HEK293T (cell line): ENCODE results near the gene ZMIZ1.

Experiments
- CTCF ChIA-PET: fragments of 350-600 bp; formaldehyde crosslinking; extraction: SDS; loops from one replicate; lab custom pipeline; 2021; ENCODE audit warnings: antibody characterized with exemption, inconsistent platforms; lab: Yijun Ruan, JAX
- POLR2A ChIA-PET: fragments of 350-600 bp; formaldehyde crosslinking; extraction: SDS; loops from one replicate; lab custom pipeline; 2020; ENCODE audit warnings: antibody characterized with exemption, inconsistent platforms; lab: Yijun Ruan, JAX
- DNase-seq: peaks from one replicate; pipeline ENCODE4 v3.0.0; 2012; ENCODE audit warnings: mixed read lengths; ENCODE audit errors: extremely low spot score
- ARNT ChIP-seq: fragments of 450-650 bp; IDR thresholded peaks from 2 replicates; pipeline ENCODE4 v1.6.1; 2017; ENCODE audit warnings: mild to moderate bottlenecking
- BHLHE40 ChIP-seq: fragments of 450-650 bp; IDR thresholded peaks from 2 replicates; pipeline ENCODE4 v1.6.1; 2016; ENCODE audit warnings: mild to moderate bottlenecking, moderate library complexity, borderline replicate concordance
- CTBP1 ChIP-seq: fragments of 450-650 bp; IDR thresholded peaks from 2 replicates; pipeline ENCODE4 v1.6.1; 2016; ENCODE audit warnings: borderline replicate concordance
- ELF4 ChIP-seq: fragments of 450-650 bp; IDR thresholded peaks from 2 replicates; pipeline ENCODE4 v1.6.1; 2017; ENCODE audit warnings: antibody characterized with exemption
- FOXA1 ChIP-seq: fragments of 450-650 bp; IDR thresholded peaks from 2 replicates; pipeline ENCODE4 v1.6.1; 2016; ENCODE audit warnings: mild to moderate bottlenecking
- FOXK2 ChIP-seq: fragments of 450-650 bp; IDR thresholded peaks from 2 replicates; pipeline ENCODE4 v1.6.1; 2016; ENCODE audit warnings: mild to moderate bottlenecking
- FOXM1 ChIP-seq: fragments of 450-650 bp; IDR thresholded peaks from 2 replicates; pipeline ENCODE4 v1.6.1; 2017; ENCODE audit warnings: mild to moderate bottlenecking, borderline replicate concordance
- HDGF ChIP-seq: fragments of 450-650 bp; IDR thresholded peaks from 2 replicates; pipeline ENCODE4 v1.6.1; 2017; ENCODE audit warnings: antibody characterized with exemption, borderline replicate concordance
- L3MBTL2 ChIP-seq: fragments of 450-650 bp; conservative IDR thresholded peaks from 2 replicates; pipeline ENCODE4 v1.6.1; 2016; ENCODE audit warnings: mild to moderate bottlenecking
- LEF1 ChIP-seq: fragments of 450-650 bp; IDR thresholded peaks from 2 replicates; pipeline ENCODE4 v1.6.1; 2017; ENCODE audit warnings: mild to moderate bottlenecking, borderline replicate concordance
- NFRKB ChIP-seq: fragments of 450-650 bp; IDR thresholded peaks from 2 replicates; pipeline ENCODE4 v1.6.1; 2016; ENCODE audit warnings: mild to moderate bottlenecking, moderate library complexity
- PKNOX1 ChIP-seq: fragments of 450-650 bp; IDR thresholded peaks from 2 replicates; pipeline ENCODE4 v1.6.1; 2016
- SP1 ChIP-seq: fragments of 450-650 bp; IDR thresholded peaks from 2 replicates; pipeline ENCODE4 v1.6.1; 2017
- SUZ12 ChIP-seq: fragments of 450-650 bp; IDR thresholded peaks from 2 replicates; pipeline ENCODE4 v1.6.1; 2016; ENCODE audit warnings: mild to moderate bottlenecking
- TARDBP ChIP-seq: fragments of 450-650 bp; IDR thresholded peaks from 2 replicates; pipeline ENCODE4 v1.6.1; 2016
- ZNF384 ChIP-seq: fragments of 450-650 bp; IDR thresholded peaks from 2 replicates; pipeline ENCODE4 v1.6.1; 2016

The ZMIZ1 gene

GRCh38 chr10:79349072-79349491 is 280.3 kb downstream of the ZMIZ1 start:
- ChIA-PET POLR2A (interaction anchor here (2.0 kb wide), 1 partner anchor 9 kb away, joined by 7 read pairs; no protein-coding TSS in a partner anchor), CTCF (no interaction called here)
- no peak for DNase-seq
- no peak for TF ChIP-seq LEF1
- no peak for TF ChIP-seq HDGF
- TF ChIP-seq SUZ12, result no peak
- no peak for TF ChIP-seq PKNOX1
- TF ChIP-seq ARNT, result no peak
- TF ChIP-seq FOXM1, result no peak
- TF ChIP-seq BHLHE40, result no peak
- no peak for TF ChIP-seq ELF4
- no peak for TF ChIP-seq FOXK2
- no peak for TF ChIP-seq L3MBTL2
- no peak for TF ChIP-seq TARDBP
- TF ChIP-seq FOXA1, result no peak
- TF ChIP-seq ZNF384, result no peak

- CTCF ChIA-PET, result no interaction called here
These were observed 281.1 kb downstream of the ZMIZ1 start for GRCh38 chr10:79349766-79350406.

GRCh38 chr10:79350407-79351154 is 281.8 kb downstream of the ZMIZ1 start:
- TF ChIP-seq LEF1 (no peak), PKNOX1 (no peak), HDGF (no peak), FOXM1 (no peak)
- CTCF ChIA-PET, result no interaction called here
- no peak for DNase-seq
- POLR2A ChIA-PET, result no interaction called here

More at GRCh38 chr10:79349766-79350406, 281.1 kb downstream of the ZMIZ1 start:
- POLR2A ChIA-PET, result interaction anchor here (2.0 kb wide), 1 partner anchor 8 kb away, joined by 7 read pairs; no protein-coding TSS in a partner anchor
- no peak for TF ChIP-seq FOXK2
- no peak for TF ChIP-seq CTBP1
- no peak for TF ChIP-seq ZNF384
- no peak for TF ChIP-seq SUZ12
- no peak for TF ChIP-seq SP1
- no peak for TF ChIP-seq ELF4
- TF ChIP-seq ARNT, result no peak
- TF ChIP-seq HDGF, result no peak
- no peak for TF ChIP-seq FOXM1
- TF ChIP-seq NFRKB, result no peak
- no peak for TF ChIP-seq LEF1
- no peak for TF ChIP-seq L3MBTL2
- no peak for TF ChIP-seq PKNOX1
- TF ChIP-seq TARDBP, result no peak
- TF ChIP-seq FOXA1, result no peak
- TF ChIP-seq BHLHE40, result no peak
- DNase-seq, result no peak

- no peak for DNase-seq
- CTCF ChIA-PET, result no interaction called here
- POLR2A ChIA-PET, result no interaction called here
- no peak for TF ChIP-seq ARNT
These were observed 282.6 kb downstream of the ZMIZ1 start for GRCh38 chr10:79351332-79351731.

GRCh38 chr10:79352035-79352877 is 283.5 kb downstream of the ZMIZ1 start:
- ChIA-PET POLR2A (no interaction called here), CTCF (no interaction called here)
- no peak for DNase-seq
- TF ChIP-seq ELF4, result no peak
- TF ChIP-seq SUZ12, result no peak
- no peak for TF ChIP-seq FOXA1
- TF ChIP-seq TARDBP, result no peak
- TF ChIP-seq SP1, result no peak
- TF ChIP-seq NFRKB, result no peak
- TF ChIP-seq HDGF, result no peak
- no peak for TF ChIP-seq L3MBTL2
- no peak for TF ChIP-seq BHLHE40
- TF ChIP-seq FOXK2, result no peak
- TF ChIP-seq FOXM1, result no peak
- TF ChIP-seq ARNT, result no peak
- TF ChIP-seq ZNF384, result no peak
- TF ChIP-seq LEF1, result no peak
- no peak for TF ChIP-seq CTBP1
- TF ChIP-seq PKNOX1, result no peak
